Karpas-422 (cell line): ENCODE results near the gene MRPS2. TPM values are rescaled to one million over a fixed set of nuclear protein-coding genes. Genes with fewer than 3 reads are reported as not detected.

ENCODE experiments used
- DNase-seq: peaks from one replicate; pipeline ENCODE4 v3.0.0-alpha.2; 2015
- H2AFZ ChIP-seq: fragments of 200-600 bp; sonication (generic); 2 replicates; pipeline ENCODE4 v1.6.1; 2014; ENCODE audit warnings: antibody characterized with exemption, low read length, mixed read lengths
- H3K27ac ChIP-seq: fragments of 200-600 bp; sonication (generic); 2 replicates; pipeline ENCODE4 v1.5.1; 2014; ENCODE audit warnings: mild to moderate bottlenecking, low read length, moderate library complexity
- H3K27me3 ChIP-seq: fragments of 200-600 bp; sonication (generic); 2 replicates; pipeline ENCODE4 v1.6.1; 2014; ENCODE audit warnings: low read length, mixed read lengths
- H3K36me3 ChIP-seq: fragments of 200-600 bp; sonication (generic); 2 replicates; pipeline ENCODE4 v1.6.1; 2014; ENCODE audit warnings: low read length, mixed read lengths; ENCODE audit not compliant: insufficient read depth
- H3K4me1 ChIP-seq: fragments of 200-600 bp; sonication (generic); 2 replicates; pipeline ENCODE4 v1.6.1; 2014; ENCODE audit warnings: mild to moderate bottlenecking, low read length, mixed read lengths
- H3K4me2 ChIP-seq: fragments of 200-600 bp; sonication (generic); 2 replicates; pipeline ENCODE4 v1.6.1; 2014; ENCODE audit warnings: low read length, low read depth, mild to moderate bottlenecking; ENCODE audit not compliant: poor library complexity, severe bottlenecking
- H3K4me3 ChIP-seq: fragments of 200-600 bp; sonication (generic); 2 replicates; pipeline ENCODE4 v1.5.1; 2014; ENCODE audit warnings: mild to moderate bottlenecking, antibody characterized with exemption, low read length, mixed read lengths
- H3K79me2 ChIP-seq: fragments of 200-600 bp; sonication (generic); 2 replicates; pipeline ENCODE4 v1.6.1; 2014; ENCODE audit warnings: mild to moderate bottlenecking, low read length, mixed read lengths
- H3K9ac ChIP-seq: fragments of 200-600 bp; sonication (generic); 2 replicates; pipeline ENCODE4 v1.6.0; 2014; ENCODE audit warnings: low read length
- H3K9me2 ChIP-seq: fragments of 200-600 bp; sonication (generic), shearing (Covaris generic); replicated peaks from 2 replicates; pipeline ENCODE4 v1.6.0; 2014; ENCODE audit warnings: mild to moderate bottlenecking, low read length, moderate library complexity; ENCODE audit not compliant: insufficient read depth
- H3K9me3 ChIP-seq: fragments of 300-700, 200-600 bp; sonication (generic); 2 replicates; pipeline ENCODE4 v1.6.1; 2014; ENCODE audit warnings: low read length, mixed read lengths
- H4K20me1 ChIP-seq: fragments of 200-600 bp; sonication (generic); 2 replicates; pipeline ENCODE4 v1.6.1; 2014; ENCODE audit warnings: mild to moderate bottlenecking, antibody characterized with exemption, low read length, low read depth; ENCODE audit not compliant: insufficient read depth
- total RNA-seq: library from RNA; depleted of rRNA; stranded (reverse); fragments of >200 nt; shearing (Covaris generic); gene quantifications from 2 replicates; pipeline ENCODE4 v1.2.3, GENCODE V29; 2014; ENCODE audit warnings: low replicate concordance; rRNA removed

MRPS2 gene
- total RNA-seq, 1 experiment from 2014 or later: 47.9 TPM

DNA sequence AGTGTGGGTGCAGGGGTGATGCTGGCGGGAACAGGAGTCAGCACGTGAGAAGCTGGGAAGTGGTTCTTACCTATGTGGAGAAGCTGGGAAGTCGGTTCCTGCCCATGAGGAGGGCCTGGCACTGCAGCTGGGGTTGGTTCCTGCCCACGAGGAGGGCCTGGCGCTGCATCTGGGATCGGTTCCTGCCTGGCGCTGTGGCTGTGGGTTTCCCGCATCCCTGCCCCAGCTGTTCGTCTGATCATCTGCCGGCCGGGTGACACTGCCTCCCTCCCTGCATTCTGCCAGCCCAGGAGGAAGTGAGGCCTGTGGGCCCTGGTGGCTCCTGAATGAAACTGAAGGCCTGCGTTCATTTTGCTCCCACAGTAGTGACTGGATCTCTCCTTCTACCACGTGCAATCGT lies 50.5 kb downstream of the MRPS2 start:
- no peak overlapping the region for H3K27ac ChIP-seq
- H3K27me3 ChIP-seq: no peaks in the 10 kb centered on the region
- no peaks in the 10 kb centered on the region for H3K9me2 ChIP-seq
- H3K36me3 ChIP-seq: no peaks in the 10 kb centered on the region
- no peak overlapping the region for H2AFZ ChIP-seq
- H3K9me3 ChIP-seq: no peaks in the 10 kb centered on the region
- no peaks in the 10 kb centered on the region for H3K79me2 ChIP-seq
- H3K4me2 ChIP-seq: no peak overlapping the region
- no peak overlapping the region for H3K9ac ChIP-seq
- DNase-seq: no peak
- H4K20me1 ChIP-seq: no peaks in the 10 kb centered on the region
- no peak overlapping the region for H3K4me3 ChIP-seq
- H3K4me1 ChIP-seq: no peaks in the 10 kb centered on the region

DNA sequence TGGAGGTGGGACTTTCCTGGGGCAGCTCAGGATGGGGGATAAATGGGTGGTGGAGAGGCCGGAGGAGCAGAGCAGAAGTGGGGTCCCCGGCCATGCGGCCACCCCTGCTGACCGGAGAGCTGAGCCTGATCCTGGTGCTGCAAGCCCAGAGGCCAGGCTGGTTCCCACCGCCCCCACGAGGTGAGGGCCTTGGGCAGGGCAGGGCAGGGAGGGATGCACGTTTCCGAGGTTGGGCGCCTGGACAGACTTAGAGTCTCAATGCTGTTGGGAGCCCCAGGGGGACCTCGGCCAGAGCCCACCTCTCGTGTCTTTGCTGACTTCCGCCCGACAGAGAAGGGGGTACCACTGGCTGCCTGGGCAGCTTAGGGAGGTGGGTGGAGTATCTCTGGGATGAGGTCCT lies 51.0 kb downstream of the MRPS2 start:
- Histone ChIP-seq H3K79me2 (no peaks in the 10 kb centered on the region), H3K9me2 (no peaks in the 10 kb centered on the region), H3K4me1 (no peaks in the 10 kb centered on the region), H4K20me1 (no peaks in the 10 kb centered on the region), H2AFZ (no peak overlapping the region), H3K36me3 (no peaks in the 10 kb centered on the region), H3K27ac (no peak overlapping the region), H3K9me3 (no peaks in the 10 kb centered on the region), H3K9ac (no peak overlapping the region), H3K27me3 (no peaks in the 10 kb centered on the region), H3K4me3 (no peak overlapping the region), H3K4me2 (no peak overlapping the region)
- DNase-seq: no peak

DNA sequence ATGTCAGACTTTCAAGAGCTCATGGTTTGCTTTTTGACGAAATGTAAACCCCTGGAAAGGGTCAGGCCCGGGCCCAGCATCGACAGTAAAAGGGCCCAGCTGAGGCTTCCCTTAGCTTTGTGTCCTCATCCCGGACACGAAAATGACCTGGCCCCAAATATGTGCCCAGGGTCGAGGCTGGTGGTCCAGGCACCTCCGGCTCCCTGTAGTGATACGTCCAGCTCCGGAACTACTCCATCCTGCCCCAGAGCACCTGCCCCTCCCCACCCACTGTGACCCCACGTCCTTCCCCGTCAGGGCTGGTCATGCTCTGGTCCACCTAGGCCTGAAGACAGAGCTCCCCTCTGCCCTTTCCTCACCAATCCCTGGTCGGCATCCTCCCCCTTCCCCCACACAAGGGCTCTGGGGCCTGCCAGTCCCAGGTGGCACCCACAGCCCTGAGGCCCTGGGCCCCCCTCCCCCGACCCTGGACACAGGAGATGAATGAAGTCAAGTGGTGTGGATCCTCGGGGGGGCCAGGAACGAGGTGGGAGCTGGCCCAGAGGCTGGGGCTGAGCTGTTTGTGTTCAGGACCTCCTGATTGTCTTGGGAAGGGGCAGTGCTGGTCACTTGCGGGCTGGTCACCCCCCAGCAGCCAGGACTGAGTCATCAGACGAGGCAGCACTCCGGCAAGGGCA lies 51.7 kb downstream of the MRPS2 start:
- Histone ChIP-seq H3K4me1 (no peaks in the 10 kb centered on the region), H3K27ac (no peak overlapping the region), H2AFZ (no peak overlapping the region), H4K20me1 (no peaks in the 10 kb centered on the region), H3K9ac (no peak overlapping the region), H3K27me3 (no peaks in the 10 kb centered on the region), H3K4me3 (no peak overlapping the region), H3K9me3 (no peaks in the 10 kb centered on the region), H3K4me2 (no peak overlapping the region), H3K79me2 (no peaks in the 10 kb centered on the region), H3K36me3 (no peaks in the 10 kb centered on the region), H3K9me2 (no peaks in the 10 kb centered on the region)
- DNase-seq: no peak

DNA sequence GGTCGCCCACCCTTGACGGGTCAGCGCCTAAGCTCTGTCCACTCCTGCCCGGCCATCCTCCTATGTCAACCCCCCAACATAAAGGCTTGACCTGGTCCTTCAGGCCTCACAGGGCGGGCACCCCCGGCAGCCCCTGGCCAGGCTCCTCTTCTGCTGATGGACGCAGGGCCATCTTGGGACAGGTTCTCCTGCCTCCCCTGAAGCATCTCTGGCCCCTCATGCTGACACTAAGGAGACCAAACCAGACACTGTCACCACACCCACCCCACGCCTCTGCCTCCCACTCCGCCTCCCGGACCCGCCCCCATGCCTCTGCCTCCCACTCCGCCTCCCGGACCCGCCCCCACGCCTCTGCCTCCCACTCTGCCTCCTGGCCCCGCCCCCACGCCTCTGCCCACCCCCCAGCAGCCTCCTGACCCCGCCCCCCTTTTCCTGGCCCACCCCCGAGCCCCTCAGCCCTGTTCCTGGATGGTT lies 52.3 kb downstream of the MRPS2 start:
- DNase-seq: peak; percentile 51
- Histone ChIP-seq H3K9ac (no peak overlapping the region), H3K9me3 (no peaks in the 10 kb centered on the region)

More for the DNA sequence above, 52.3 kb downstream of the MRPS2 start:
- Histone ChIP-seq H3K4me2 (no peak overlapping the region), H3K4me1 (no peaks in the 10 kb centered on the region), H3K4me3 (no peak overlapping the region), H3K79me2 (no peaks in the 10 kb centered on the region), H3K27ac (no peak overlapping the region), H3K9me2 (no peaks in the 10 kb centered on the region), H2AFZ (no peak overlapping the region), H4K20me1 (no peaks in the 10 kb centered on the region), H3K36me3 (no peaks in the 10 kb centered on the region), H3K27me3 (no peaks in the 10 kb centered on the region)

Other genes with a start within 250 kb of the MRPS2 start
- gene PPP1R26, start 20.9 kb upstream of the MRPS2 start, total RNA-seq: 0.22 and 1.2 TPM in 2 replicates
- not detected in 2 replicates for gene LCN1, start 20.8 kb downstream of the MRPS2 start, total RNA-seq
- gene OBP2A, start 45.4 kb downstream of the MRPS2 start, total RNA-seq: not detected in 2 replicates
- not detected in 2 replicates for gene PAEP, start 61.1 kb downstream of the MRPS2 start, total RNA-seq
- not detected in 2 replicates for gene GLT6D1, start 138.9 kb downstream of the MRPS2 start, total RNA-seq
- gene LCN9, start 162.6 kb downstream of the MRPS2 start, total RNA-seq: not detected in 2 replicates
- not detected in 2 replicates for gene SOHLH1, start 198.8 kb downstream of the MRPS2 start, total RNA-seq
- not detected in 2 replicates for gene KCNT1, start 201.5 kb downstream of the MRPS2 start, total RNA-seq